Right lobe of liver (tissue), 4 donors: ENCODE data around the gene MED22.

Source experiments
- POLR2A ChIP-seq: fragments of 450-650 bp; IDR thresholded peaks from one replicate; pipeline ENCODE4 v1.6.1; 2017; ENCODE audit warnings: antibody characterized with exemption, mild to moderate bottlenecking
- TF ChIP-seq, protein P1 (sequence below), 4 donors: fragments of 200-600 bp in 3 of 4; fragments of 450-650 bp in 1 of 4; IDR thresholded peaks; one replicate each; pipeline versions ENCODE4 v1.5.1 to v1.8.0; 2016 to 2022; ENCODE audit warnings: antibody characterized with exemption in 4 of 4, mild to moderate bottlenecking in 2 of 4
- donor health status: DM: no; HTN: no; CAD: no.
- donor health status: DM: no; HTN: no; CAD: no.
- donor health status: DM: no; HTN: yes; CAD: no.

DNA sequence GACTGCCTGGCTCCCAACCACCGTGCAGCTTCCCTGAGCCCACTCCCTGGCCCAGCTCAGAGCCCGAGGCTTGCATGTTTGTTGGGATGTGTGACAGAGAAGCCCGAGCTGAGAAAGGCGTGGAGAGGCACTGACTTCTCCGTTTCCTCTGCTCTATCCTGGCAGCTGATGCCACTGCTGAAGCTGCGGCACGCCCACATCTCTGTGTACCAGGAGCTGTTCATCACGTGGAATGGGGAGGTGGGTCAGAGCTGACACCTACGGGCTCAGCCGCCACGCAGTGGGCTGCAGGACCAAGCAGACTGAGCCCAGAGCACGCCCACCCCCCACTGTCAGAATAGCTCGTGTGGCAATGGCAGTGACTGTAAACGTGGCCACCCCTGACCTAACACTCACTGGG lies 37.5 kb upstream of the MED22 start:
- TF ChIP-seq, protein P1, sequence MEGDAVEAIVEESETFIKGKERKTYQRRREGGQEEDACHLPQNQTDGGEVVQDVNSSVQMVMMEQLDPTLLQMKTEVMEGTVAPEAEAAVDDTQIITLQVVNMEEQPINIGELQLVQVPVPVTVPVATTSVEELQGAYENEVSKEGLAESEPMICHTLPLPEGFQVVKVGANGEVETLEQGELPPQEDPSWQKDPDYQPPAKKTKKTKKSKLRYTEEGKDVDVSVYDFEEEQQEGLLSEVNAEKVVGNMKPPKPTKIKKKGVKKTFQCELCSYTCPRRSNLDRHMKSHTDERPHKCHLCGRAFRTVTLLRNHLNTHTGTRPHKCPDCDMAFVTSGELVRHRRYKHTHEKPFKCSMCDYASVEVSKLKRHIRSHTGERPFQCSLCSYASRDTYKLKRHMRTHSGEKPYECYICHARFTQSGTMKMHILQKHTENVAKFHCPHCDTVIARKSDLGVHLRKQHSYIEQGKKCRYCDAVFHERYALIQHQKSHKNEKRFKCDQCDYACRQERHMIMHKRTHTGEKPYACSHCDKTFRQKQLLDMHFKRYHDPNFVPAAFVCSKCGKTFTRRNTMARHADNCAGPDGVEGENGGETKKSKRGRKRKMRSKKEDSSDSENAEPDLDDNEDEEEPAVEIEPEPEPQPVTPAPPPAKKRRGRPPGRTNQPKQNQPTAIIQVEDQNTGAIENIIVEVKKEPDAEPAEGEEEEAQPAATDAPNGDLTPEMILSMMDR (IDR thresholded peaks at IDR 0.05): no peak
- TF ChIP-seq POLR2A: no peak
